Measurements from ENCODE around the gene HOXC6. TPM values are rescaled to one million over a fixed set of nuclear protein-coding genes. Genes with fewer than 3 reads are reported as not detected.

HOXC6 gene
- total and polyA plus RNA-seq, 2 of the 8 experiments (the other 6 are each of a cell fraction or from before 2014, with no cell fraction given), result not detected

DNA sequence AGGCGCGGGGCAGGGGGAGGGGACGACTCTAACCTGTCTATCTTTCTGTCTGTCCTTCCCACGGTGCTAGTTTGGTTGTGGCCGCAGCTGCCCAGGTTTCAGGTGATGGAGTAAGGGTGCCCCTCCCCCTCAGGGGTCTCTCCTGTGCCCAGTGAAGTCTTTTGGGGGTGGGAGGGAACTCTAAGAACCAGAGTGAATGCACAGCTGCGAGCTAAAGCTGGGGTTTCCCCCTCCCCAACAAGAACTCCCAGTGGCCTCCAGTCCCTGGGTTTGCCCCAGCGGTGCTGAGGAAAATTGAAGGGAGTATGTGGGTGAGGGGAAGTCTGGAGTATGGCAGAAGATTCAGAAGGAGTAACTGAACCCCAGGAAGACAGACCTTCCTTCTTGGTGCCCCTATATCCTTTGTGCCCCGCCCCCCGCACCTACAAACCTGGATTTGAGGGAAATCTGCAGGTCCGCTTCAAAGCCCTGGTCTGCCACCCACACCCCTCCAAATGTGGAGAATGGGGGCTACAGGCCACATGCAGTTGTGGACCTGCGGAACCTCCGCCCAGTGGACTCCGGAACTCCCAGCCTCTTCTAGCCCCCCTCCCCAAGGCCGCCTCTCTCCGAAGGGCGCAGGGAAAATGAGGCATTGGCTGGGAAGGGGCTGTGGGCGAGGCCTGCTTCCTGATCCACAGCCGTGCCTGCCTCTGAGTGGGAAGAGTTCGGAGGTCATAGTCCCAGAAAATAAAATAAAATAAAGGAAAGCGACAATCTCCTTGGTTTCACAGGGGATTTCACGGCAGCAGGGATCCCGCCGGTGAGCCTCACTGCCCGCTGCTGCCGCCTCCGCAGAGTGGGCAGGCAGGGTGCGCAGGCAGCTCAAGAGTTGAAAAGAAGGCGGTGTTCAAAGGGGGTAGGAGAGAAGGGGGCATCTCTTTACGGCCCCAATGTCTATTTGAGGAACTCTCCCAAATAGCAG is 31.7 kb upstream of the HOXC6 start:
- POLR2A ChIA-PET (ENCODE audit: partially characterized antibody), result interaction anchor here (1.2 kb wide), 2 partner anchors 10 to 220 kb away, joined by 3 read pairs; no protein-coding TSS in a partner anchor
- Histone ChIP-seq H3K4me3 (ENCODE audit: extremely low read depth in 1 of 4, insufficient read depth in 2 of 4, low read depth in 3 of 4, low read length in 4 of 4) (peak overlapping the region in 1 of 4 experiments; percentile 45; a peak in 3 of 8 replicates), H3K4me1 (replicated peaks in 1 of 4; ENCODE audit: control insufficient read depth in 3 of 4, insufficient read depth in 4 of 4, low read length in 3 of 4) (peaks cover 0 to 17% (median 8%) of the 10 kb centered on the region in 4 experiments; a peak in 5 of 7 replicates)

More for the DNA sequence above, 31.7 kb upstream of the HOXC6 start:
- Histone ChIP-seq H2BK20ac (ENCODE audit: low read length) (no peak overlapping the region), H3K23ac (ENCODE audit: insufficient read length) (no peak overlapping the region), H3K4me2 (ENCODE audit: insufficient read depth in 1 of 2, low read depth in 2 of 2, low read length in 2 of 2) (peak overlapping the region; percentile 23 to 56), H3K9me3 (ENCODE audit: insufficient read depth in 2 of 2, low read depth in 1 of 2, low read length in 1 of 2) (peaks cover 0 to 4% of the 10 kb centered on the region in 2 experiments; a peak in 1 of 4 replicates), H3K79me2 (ENCODE audit: control insufficient read depth in 1 of 2, insufficient read depth in 2 of 2, low read length in 2 of 2) (no peaks in the 10 kb centered on the region), H3K4ac (replicated peaks; ENCODE audit: insufficient read length, low read depth, low read length) (no peak overlapping the region), H3K36me3 (ENCODE audit: control insufficient read depth in 2 of 4, insufficient read depth in 4 of 4, low read length in 3 of 4) (peaks cover 0 to 19% (median 0%) of the 10 kb centered on the region in 4 experiments; a peak in 1 of 8 replicates), H4K91ac (replicated peaks; ENCODE audit: insufficient read length, low read length) (no peak overlapping the region), H3K23me2 (ENCODE audit: low read depth, low read length) (peaks cover 4% of the 10 kb centered on the region; the same call in 1 of the 2 replicates), H3K18ac (ENCODE audit: extremely low read depth, low read length) (no peak overlapping the region), H3K14ac (ENCODE audit: insufficient read length) (no peak overlapping the region), H3K9ac (replicated peaks in 1 of 4; ENCODE audit: extremely low read depth in 1 of 4, low read depth in 3 of 4, low read length in 3 of 4) (no peak overlapping the region), H4K20me1 (replicated peaks in 1 of 2; ENCODE audit: control insufficient read depth in 1 of 2, insufficient read depth in 2 of 2, low read length in 2 of 2) (peaks cover 22 to 26% of the 10 kb centered on the region in 2 experiments), H4K8ac (ENCODE audit: extremely low read depth, insufficient read depth, low read length) (no peak overlapping the region), H3K27ac (ENCODE audit: low read depth, low read length) (no peak overlapping the region), H2AFZ (ENCODE audit: low read length) (no peak overlapping the region), H3K79me1 (ENCODE audit: low read depth, low read length) (no peaks in the 10 kb centered on the region), H2BK15ac (ENCODE audit: low read length) (0 out of 2 replicates have a peak overlapping the region, but pooled peaks have one; percentile 46), H3K27me3 (replicated peaks in 1 of 4; ENCODE audit: control insufficient read depth in 3 of 4, extremely low read depth in 1 of 4, insufficient read depth in 3 of 4, low read length in 3 of 4) (peaks cover 97 to 100% (median 100%) of the 10 kb centered on the region in 4 experiments), H2AK5ac (ENCODE audit: low read depth, low read length) (0 out of 2 replicates have a peak overlapping the region, but pooled peaks have one; percentile 53), H3K56ac (replicated peaks; ENCODE audit: insufficient read length, low read depth, low read length) (no peak overlapping the region), H2BK12ac (ENCODE audit: low read depth, low read length) (0 out of 2 replicates have a peak overlapping the region, but pooled peaks have one; percentile 50), H2BK120ac (replicated peaks; ENCODE audit: low read depth, low read length) (no peak overlapping the region), H4K5ac (ENCODE audit: insufficient read length, low read depth, low read length) (no peak overlapping the region), H2BK5ac (ENCODE audit: low read depth, low read length) (no peak overlapping the region)
- FAIRE-seq (no peak), DNase-seq (ENCODE audit: low read depth in 1 of 2, low spot score in 2 of 2) (no peak)
- CTCF ChIA-PET (ENCODE audit: partially characterized antibody), result interaction anchor here (0.8 to 4.4 kb wide), 12 partner anchors 9 to 209 kb away, joined by 3 to 28 read pairs (median 4); partner anchors contain the start of gene HOXC10
- TF ChIP-seq TBP (IDR thresholded peaks at IDR 0.05; ENCODE audit: low read depth, low read length), result no peak
- no peak for TF ChIP-seq ZNF274 (IDR thresholded peaks at IDR 0.05; ENCODE audit: borderline replicate concordance, extremely low read depth, low read length)
- TF ChIP-seq SAP30 (IDR thresholded peaks at IDR 0.05; ENCODE audit: insufficient read depth, insufficient replicate concordance, low read length), result no peak
- no peak for TF ChIP-seq CTBP2 (IDR thresholded peaks at IDR 0.05; ENCODE audit: borderline replicate concordance, insufficient read depth, insufficient read length, low read length)
- TF ChIP-seq NRF1 (IDR thresholded peaks at IDR 0.05; ENCODE audit: low read depth, low read length), result no peak
- no peak for TF ChIP-seq ASH2L (IDR thresholded peaks at IDR 0.05; ENCODE audit: low read length)
- peak; percentile 54 for TF ChIP-seq RNF2 (IDR thresholded peaks at IDR 0.05; ENCODE audit: borderline replicate concordance, low read depth, low read length, missing control alignments, poor library complexity, severe bottlenecking)
- no peak for TF ChIP-seq TEAD4 (IDR thresholded peaks at IDR 0.05; ENCODE audit: low read depth, low read length)
- 17% methylated on average over 28 of the region's 29 CpGs; no CpG with 5 or more reads in 1 of the 2 experiments for WGBS, 2 experiments (ENCODE audit: extremely low coverage in 1 of 2, insufficient coverage in 1 of 2, insufficient read length in 1 of 2, insufficient replicate concordance in 2 of 2, low coverage in 1 of 2, low lambda C conversion rate in 2 of 2, missing lambda C conversion rate in 1 of 2)

Measured in H1 (cell line).